Measurements from ENCODE around the gene TNFRSF4.

DNA sequence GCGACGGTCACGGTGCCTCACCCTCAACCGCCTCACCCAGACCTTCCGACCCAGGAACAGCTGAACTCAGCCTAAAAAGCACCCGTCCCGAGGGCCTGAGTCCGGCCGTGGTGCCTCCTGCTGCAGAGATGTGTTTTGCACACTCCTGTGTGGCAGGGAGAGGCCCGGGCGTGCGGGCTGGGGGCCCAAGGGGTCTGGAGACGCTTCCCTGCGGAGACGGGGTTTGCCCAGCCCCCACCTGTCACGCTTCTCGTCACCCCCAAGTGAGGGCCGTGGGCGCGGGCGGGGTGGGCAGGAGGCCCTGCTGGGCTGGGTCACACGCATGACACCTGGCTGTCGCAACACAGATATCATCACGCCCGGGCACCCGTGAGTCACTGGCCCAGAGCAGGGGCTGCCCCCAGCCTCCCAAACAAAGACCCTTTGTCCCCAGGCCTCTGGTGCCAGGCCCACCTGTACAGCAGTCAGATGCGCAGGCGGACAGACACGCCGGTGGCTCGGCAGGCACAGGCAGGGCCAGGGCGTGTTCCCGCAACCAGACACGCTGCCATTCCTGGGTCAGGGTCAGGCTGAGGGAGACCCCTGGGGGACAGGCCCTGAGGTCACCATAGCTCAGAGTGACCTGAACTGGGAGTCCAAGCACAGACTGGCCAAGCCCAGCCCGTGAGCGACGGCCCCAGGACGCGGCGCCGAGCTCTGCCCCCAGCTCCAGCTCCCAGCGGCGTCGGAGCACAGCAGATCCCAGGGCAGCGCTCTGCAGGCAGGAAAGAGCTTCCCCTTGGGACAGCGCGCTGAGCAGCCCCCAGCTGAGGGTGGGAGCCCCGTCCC lies 24.1 kb upstream of the TNFRSF4 start:
- TF ChIP-seq POLR2AphosphoS5 (IDR thresholded peaks at IDR 0.05; ENCODE audit: borderline replicate concordance, low read depth, low read length) = no peak
- TF ChIP-seq EZH2 (IDR thresholded peaks at IDR 0.05) = no peak

Measured in SK-N-MC (cell line).